DMS153 treated with DMSO at 0.1 percent for 48 hours (cell line): ENCODE results near the gene POLR3C.
A peak's percentile ranks its signal among the peaks of the same experiment; 100 is the strongest.

ENCODE experiments used
- DNase-seq: peaks from one replicate; lab custom pipeline; 2025; ENCODE audit not compliant: unreplicated experiment; lab: John Stamatoyannopoulos, UW

Gene POLR3C

DNA sequence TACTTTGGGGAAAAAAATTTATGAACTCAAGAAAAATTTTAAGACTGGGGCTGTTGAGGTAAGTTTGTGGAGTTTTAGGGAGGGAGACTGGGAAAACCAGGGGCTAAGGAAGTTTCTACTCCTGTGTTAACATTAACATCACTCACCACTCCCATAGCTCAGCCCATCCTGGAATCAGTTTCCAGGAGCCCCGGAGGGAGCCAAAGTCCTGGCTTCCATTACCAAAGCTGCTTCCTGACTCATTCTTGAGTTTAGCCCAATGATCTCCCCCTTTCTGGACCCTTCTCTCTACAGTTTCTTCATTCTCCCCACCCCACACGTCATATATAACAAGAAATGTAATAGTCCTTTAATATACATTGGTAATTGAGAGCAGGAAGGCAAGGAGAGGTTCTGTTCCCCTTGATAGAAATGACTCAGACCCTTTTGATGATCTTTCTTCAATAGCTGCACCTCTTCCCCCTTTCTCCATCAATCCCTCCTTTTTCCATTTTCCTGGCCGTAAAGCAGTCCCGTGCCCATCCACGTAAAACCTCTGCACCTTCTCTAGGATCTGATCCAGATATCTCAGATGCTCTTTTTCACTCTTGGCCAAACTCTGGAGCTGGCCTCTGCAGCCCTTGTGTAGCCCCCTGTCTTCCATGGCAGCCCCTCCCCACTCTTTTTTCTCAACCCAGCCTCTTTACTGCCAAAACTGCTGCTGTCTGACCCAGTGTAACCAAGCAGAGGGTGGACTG lies 39.5 kb downstream of the POLR3C start:
- DNase-seq, result no peak

DNA sequence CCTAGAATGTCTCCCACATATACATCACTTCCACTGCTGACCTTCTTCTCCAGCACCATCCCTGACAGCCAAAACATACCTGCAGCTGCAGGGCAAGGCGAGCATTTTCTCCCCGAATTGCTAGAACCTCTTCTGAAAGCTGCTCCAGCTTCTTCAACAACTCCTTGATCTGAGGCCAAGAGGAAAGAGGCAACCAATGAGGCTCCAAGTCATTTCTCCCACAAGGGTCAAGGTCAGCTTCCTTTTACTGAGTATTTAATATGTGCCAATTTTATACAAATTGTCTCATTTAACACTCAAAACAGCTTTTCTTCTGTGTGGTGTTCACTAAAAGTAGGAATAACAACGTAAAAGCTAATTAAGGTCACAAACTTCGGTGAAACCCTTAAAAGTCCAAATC lies 44.2 kb downstream of the POLR3C start:
- no peak for DNase-seq

GRCh38 chr1:145871994-145872924 lies 48.3 kb downstream of the POLR3C start:
- no peak for DNase-seq

GRCh38 chr1:145874646-145875045 lies 50.6 kb downstream of the POLR3C start:
- no peak for DNase-seq

DNA sequence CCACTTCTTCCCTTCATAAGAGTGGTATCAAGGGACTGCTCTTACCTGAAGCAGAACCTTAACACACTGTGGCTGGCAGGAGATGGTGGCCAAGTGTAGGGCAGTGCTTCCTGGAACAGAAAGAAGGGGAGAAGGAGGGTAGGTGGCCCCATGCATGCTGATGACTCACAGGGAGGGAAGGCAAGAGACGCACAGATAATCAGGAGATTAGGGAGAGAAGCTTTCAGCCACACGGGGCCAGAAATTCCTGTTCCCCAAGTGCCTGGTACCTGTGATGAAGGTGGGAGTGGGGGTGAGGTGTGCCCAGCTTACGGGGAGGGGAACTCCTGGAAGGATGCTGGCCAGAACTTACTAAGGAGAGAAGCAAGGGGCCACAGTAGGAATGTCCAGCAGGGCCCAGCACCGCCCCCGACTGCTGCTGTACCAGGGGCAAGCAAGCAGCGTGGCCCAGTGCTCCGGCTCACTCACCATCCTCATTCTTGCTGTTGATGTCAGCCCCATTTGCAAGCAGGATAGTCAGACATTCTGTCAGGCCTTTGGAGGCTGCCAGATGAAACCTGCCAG lies 54.0 kb downstream of the POLR3C start:
- no peak for DNase-seq

DNA sequence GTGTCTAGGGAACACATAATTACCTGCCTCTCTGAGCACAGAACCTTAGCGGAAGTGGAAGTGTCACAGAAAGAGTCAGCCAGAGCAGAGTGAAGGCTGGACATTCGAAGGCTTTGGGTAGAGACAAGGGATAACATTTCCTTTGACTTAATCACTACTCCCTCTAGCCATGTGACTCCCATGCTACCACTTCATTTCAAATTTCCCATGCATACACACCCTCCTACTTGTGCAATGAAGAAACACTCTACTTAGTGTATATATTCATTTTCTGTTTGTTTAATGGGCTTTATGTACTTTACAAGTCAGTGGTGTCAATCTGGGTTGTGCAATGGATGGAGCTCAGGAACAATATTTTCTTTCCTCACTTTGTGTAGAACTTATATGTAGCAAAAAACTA lies 54.7 kb downstream of the POLR3C start:
- peak; percentile 45 for DNase-seq

GRCh38 chr1:145879775-145880174 lies 55.8 kb downstream of the POLR3C start:
- DNase-seq, result peak; percentile 98

- DNase-seq, result no peak
Observed at GRCh38 chr1:145884675-145885074, 60.7 kb downstream of the POLR3C start.

DNA sequence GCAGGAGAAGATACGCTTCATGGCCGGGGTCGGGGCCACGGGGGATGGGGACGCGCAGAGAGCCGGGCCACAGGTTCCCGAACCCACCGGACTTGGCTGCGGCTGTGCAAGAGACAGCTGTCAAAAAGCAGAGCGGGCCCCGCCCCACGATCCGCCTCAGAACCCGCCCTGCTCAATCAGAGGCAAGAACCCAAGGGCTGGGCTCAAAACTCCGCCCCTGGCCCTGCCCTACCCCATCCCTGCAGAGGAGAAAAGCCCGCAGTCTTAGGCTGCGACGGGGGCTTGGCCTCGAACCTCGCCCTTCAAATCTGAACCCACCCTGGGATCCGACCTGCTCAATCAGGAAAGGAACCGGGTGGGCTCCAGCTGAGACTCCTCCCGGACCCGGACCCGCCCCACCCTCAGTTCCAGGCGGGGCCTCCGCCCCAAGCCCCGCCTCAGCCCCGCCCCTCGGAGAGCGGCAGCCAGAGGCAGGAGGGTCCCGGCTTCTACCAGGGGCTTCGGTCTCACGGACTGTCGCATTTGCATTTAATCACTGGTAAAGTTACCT lies 61.8 kb downstream of the POLR3C start, which contains the start of gene ANKRD35:
TSS of gene ANKRD35 (minus strand) at position 129 of the 550 bp plus-strand sequence. CDS start at position 21, 108 bp downstream.
- peak; percentile 74 for DNase-seq

GRCh38 chr1:145886390-145886789 lies 62.4 kb downstream of the POLR3C start:
- no peak for DNase-seq

GRCh38 chr1:145886816-145887215 lies 62.8 kb downstream of the POLR3C start:
- DNase-seq, result no peak

GRCh38 chr1:145887631-145888030 lies 63.6 kb downstream of the POLR3C start:
- no peak for DNase-seq

GRCh38 chr1:145889722-145890121 lies 65.7 kb downstream of the POLR3C start:
- DNase-seq, result peak; percentile 76

DNA sequence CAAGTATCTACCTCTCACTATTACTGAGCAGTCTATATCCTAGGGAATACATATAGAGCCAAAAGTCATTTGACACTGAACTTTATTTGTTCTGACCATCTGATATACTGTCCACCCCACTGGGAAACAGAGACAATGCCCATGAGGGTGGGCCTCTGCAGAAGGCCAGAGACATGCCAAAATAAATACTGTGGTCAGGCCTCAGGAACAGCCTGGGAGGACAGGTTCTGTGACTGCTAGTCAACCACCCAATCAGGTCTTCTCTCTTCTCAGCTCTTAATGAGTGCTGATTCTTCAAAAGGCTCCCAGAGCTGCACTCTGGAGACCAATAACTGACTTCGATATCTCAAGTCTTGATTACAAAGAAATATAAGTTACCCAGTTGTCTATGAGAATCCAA lies 67.1 kb downstream of the POLR3C start:
- DNase-seq, result no peak

GRCh38 chr1:145891587-145892485 lies 67.8 kb downstream of the POLR3C start:
- peak; percentile 99 for DNase-seq

DNA sequence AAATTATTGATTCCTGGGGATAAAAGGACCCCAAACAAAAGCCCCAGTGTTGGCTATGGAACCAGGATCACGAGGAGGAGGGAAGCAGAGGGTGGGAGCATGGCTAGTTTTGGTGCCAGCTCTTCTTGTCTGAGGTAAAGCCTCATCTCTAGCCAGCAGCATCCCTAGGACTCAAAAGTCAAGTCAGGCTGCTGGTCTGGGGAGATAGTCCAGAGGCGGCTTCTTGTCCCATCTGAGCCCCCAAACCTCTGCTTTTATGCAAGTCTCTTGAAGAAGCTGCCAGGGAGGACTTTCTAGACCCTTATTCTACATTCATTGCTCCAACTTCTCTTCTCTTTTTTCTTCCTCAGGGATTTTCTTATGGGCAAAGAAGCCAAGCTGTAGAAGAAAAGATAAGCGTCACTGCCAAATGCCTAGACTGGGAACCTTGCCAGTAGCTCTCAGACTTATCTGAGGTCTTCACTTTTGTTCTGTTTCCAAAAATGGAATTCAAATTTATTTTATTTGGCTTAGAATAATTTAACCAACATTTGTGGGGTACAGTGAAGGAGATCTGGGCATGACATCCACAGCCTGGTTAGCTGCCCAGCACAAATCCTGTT lies 68.6 kb downstream of the POLR3C start:
- DNase-seq, result peak; percentile 52

- DNase-seq, result no peak
Observed at GRCh38 chr1:145893306-145894055, 69.5 kb downstream of the POLR3C start.
